Dermis microvascular lymphatic vessel endothelial cell (primary cell): ENCODE results near the gene IL12RB1. TPM values are rescaled to one million over a fixed set of nuclear protein-coding genes. Genes with fewer than 3 reads are reported as not detected.
"Not testable (repeated sequence)": the region's sequence is repeated elsewhere in the genome, so short reads cannot be mapped to it uniquely, and the experiment has no call there.

Experiments used
- DNase-seq, 2 donors: peaks; one replicate each; pipeline versions ENCODE4 v3.0.0 to v3.0.0-alpha.2; 2010; ENCODE audit warnings: low read depth in 2 of 2
- total RNA-seq: library from RNA; depleted of rRNA; stranded (reverse); fragments of >200 nt; gene quantifications from 2 replicates; pipeline ENCODE4 v1.2.1, GENCODE V29; 2014

Gene IL12RB1
- total RNA-seq, 1 donor from 2014 or later: 0.13 TPM

- peak; percentile 10 to 42 for DNase-seq
Observed at GRCh38 chr19:18090545-18091216, 3.9 kb upstream of the IL12RB1 start.

DNA sequence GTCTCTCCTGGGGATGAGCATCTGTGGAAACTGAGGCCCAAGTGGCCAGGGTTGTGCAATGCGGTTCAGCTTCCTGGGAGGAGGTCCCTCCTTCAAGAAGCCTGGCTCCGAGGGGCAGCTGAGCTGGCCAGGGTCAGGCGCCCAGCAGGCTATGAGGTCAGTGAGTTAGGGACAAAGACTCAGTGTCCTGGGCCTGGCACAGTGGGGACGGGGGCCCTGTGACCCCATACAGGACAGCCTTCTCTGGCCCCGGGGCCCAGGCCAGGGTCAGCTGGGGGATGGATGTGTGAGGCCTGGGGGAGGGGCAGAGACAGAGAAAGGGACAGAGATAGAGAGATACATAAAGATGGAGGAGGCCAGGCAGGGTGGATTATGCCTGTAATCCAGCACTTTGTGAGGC is 3.0 kb upstream of the IL12RB1 start:
- DNase-seq: no peak

- DNase-seq: not testable (repeated sequence)
Observed at GRCh38 chr19:18089096-18089541, 2.4 kb upstream of the IL12RB1 start.

- DNase-seq: no peak
Observed at GRCh38 chr19:18085702-18086457, 854 bp downstream of the IL12RB1 start.

DNA sequence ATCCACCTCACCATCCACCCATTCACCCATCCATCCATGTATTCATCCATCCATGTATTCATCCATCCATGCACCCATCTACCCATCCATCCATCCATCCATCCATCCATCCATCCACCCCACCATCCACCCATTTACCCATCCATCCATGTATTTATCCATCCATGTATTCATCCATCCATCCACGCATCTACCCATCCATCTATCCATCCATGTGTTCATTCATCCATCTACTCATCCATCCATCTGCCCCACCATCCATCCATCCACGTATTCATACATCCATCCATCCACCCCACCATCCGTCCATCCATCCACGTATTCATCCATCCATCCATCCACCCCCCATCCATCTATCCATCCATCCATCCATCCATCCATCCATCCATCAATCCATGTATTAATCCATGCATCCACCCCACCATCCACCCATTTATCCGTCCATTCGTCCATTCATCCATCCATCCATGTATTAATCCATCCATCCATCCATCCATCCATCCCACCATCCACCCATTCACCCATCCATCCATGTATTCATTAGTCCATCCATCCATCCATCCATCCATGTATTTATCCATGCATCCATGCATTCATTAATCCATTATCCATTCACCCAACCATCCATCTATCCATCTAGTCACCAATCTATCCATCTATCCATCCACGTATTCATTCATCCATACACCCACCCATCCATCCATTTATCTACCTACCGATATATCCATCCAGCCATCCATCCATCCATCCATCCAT is 2.6 kb downstream of the IL12RB1 start:
- DNase-seq: no peak

DNA sequence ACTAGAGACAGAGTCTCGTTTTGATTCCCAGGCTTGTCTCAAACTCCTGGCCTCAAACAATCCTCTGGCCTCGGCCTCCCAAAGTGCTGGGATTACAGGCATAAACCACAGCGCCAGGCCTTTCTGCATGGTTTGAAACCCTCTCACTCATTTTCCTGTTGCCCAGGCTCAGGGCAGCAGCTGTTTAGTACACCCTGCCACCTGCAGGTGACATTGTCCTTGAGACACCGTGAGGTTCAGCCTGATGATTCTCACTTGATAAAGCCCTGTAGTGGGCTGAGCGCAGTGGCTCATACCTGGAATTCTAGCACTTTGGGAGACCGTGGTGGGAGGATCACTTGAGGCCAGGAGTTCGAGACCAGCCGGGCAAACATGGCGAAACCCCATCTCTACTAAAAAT is 12.5 kb downstream of the IL12RB1 start:
- no peak for DNase-seq

DNA sequence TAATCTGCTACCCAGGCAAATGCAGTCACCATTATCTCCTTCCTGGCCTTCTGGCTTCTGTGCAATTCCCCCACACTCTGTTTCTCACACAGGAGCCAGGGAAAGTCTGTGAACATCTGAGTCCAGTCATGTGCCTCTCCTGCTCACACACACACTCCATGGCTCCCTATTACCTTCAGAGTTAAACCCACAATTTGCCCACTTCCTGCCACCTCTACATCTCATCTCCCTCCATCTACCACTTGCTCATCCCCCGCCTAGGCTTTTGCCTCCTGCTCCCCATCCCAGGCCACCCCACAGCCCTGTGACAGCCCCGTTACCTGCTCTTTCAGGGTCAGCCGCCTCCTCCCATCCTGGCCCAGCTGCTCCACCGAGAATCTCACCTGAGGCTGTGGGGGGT is 13.5 kb downstream of the IL12RB1 start:
- no peak for DNase-seq

- DNase-seq: no peak
Observed at GRCh38 chr19:18072335-18072734, 14.4 kb downstream of the IL12RB1 start.

DNA sequence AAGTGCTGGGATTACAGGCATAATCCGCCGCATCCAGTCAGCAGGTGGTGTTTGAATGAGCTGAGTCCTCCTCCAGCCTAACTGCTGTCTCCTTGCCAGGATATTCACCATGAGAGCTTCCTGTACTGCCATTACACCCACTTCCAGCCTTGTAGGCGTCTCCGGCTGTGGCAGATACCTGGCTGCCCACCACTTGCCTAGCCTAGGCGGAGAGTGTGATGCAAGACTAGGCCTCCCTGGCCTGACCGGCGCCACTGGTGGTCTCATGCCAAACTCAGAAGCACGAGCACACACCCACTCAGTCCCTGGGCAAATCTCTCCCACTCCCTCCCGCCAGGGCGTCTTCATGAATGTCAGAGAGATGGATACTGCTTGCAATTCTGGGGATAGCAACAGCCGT is 16.6 kb downstream of the IL12RB1 start:
- DNase-seq: no peak

DNA sequence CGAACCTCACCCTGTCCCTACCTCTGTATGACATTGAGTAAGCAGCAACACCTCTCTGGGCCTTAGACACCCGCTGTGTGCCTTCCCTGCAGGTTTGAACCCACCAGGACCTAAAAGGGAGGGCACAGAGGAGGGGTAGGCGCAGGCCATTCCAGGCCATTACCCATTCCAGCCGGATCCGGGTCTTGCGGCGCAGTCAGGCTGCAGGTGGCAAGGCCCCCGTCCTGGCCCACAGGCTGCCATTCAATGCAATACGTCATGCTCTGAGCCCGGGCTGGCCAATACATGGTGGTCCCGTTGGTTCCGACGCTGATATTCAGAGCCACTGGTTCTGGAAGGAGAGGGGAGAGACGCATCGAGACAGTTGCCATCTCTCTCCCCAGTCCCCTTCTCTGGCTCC is 17.4 kb downstream of the IL12RB1 start:
- DNase-seq: no peak

GRCh38 chr19:18068395-18068794 is 18.3 kb downstream of the IL12RB1 start:
- no peak for DNase-seq

DNA sequence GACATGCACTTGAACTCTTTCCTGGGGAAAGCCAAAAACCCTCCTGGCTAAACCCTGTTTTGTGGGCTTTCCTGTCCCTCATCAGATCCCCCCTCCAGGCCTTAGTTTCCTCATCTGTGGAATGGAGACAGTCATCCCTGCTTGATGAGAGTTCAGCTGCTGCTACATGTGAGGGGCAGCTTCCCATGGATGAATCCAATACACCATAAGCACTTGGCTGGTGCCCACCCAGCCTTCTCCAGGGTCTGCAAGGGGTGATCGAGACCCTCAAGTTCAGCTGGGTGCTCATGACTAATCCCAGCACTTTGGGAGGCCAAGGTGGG is 21.6 kb downstream of the IL12RB1 start:
- DNase-seq: no peak

DNA sequence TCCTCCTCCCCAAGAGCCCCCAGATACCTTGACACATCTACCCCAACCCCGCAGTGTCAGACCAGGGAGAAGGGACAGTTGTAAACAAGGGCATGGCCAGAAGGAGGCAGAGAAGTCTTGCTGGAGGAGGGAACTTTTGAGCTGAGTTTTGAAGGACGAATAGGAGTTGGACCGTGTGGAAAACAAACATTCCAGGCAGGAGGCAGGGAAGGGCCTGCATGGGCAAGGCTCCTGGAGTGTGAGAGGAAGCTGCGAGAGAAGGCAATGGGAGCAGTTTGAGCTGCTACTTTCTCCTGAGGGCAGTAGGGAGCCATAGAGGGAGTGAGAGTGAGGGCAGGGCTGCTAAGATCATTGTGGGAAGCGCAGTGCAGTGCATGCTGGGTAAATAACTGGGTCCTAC is 23.3 kb downstream of the IL12RB1 start:
- DNase-seq: no peak

DNA sequence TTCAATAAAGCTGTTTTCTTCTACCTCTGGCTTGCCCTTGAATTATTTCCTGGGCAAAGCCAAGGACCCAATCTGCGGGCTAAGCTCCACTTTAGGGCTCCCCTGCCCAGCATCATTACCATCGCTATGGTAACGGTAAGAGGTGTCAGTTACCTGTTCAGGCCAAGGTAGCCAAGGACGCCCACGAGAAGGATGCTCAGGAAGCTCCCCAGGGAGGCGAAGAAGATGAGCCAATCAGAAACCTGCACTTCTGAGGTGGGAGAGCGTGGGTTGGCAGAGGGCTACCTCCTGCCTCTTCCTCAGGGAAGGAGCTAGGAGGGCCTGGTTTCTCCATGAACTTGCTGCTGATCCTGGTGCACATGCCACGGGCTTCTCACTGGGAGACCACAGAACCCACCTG is 24.7 kb downstream of the IL12RB1 start:
- no peak for DNase-seq

- no peak for DNase-seq
Observed at GRCh38 chr19:18060472-18060871, 26.3 kb downstream of the IL12RB1 start.

- DNase-seq: no peak
Observed at GRCh38 chr19:18059902-18060301, 26.8 kb downstream of the IL12RB1 start.

DNA sequence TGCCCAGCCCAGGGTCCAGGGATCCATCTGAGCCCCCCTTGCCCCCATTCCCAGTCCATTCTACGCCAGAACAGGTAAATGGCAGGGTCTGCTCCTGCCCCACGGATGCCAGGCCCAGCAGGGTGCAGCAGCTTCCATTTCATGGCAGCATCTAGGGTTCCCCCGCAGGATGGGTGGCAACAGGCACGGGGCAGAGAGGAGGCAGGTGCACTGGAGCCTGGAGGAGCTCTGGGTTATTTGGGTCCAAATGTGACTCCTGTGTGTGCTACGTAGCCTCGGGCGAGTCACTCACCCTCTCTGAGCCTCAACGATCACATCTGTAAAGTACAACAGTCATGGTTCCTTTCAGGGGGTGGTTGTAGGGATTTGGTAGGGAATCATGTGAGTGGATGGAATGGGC is 27.4 kb downstream of the IL12RB1 start:
- no peak for DNase-seq

DNA sequence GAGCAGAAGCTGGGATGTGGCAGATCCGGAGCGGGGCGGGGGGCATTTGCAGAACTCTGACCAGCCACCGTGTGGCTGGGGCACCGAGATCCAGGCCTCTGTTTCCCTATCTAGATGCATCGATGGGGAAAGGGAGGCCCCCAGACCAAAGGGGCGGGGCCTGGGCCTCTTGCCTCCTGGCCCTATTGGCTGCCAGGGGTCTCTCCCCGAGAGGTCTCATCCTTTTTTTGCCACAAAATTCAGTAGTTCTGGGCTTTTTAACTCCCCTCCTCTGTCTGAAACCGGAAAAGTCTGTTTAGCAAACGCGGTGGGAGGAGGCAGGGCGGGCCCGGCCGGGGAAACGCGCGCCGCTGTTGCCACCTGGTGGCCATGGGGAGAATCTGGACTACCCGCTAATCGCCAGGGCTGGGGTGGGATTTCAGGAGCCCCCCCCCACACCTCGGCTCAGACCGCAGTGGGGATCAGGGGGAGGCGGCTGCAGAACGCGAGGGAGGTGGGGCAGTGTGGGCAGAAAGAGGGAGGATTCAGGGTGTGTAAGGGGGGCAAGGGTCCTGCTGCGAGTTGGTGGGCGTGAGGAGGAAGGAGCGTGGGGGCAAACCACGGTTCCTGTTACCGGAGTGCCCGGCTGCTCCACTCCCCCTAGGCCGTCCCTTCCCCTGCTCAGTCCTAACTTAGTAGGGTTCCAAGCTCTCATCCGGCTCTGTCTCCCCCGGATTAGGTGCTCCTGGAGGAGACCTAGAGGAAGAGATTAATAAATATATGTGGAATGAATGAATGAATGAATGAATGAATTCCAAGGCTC is 28.3 kb downstream of the IL12RB1 start:
- peak; percentile 51 to 75 for DNase-seq

DNA sequence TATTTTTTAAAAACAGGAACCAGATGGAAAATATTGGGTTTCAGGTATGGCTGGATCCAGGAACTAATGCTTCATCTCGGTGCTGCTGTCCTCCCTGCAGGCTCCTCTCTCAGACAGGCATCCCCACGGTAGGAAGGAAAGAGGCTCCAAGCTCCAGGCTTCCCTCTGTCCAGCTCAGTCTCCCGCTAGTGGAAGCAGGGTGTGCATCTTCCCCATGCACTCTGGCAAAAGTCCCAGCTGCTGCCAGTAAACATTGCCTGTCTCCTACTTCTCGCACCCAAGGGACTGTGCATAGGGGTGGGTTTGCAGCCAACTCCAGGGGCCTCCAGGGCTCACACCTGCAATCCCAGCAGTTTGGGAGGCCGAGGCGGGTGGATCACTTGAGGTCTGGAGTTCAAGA is 29.2 kb downstream of the IL12RB1 start:
- peak in 1 of 2 donors; percentile 32 for DNase-seq

DNA sequence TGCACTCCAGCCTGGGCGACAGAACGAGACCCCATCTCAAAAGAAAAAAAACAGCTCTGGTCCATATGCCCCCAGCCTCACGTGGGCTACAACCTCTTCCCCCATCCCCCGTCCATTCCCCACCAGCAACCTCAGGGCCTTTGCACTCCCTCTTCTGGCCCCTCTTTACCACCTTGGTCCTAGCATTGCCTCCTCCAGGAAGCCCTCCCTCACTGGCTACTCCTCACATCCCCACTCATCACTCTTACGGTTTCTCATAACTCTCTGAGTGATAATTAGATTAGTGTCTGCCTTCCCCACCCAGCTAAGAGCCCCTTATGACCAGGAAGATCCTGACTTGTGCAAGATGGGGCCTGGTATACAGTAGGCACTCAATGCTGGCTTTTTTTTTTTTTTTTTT is 30.8 kb downstream of the IL12RB1 start:
- DNase-seq: no peak

GRCh38 chr19:18053576-18054219 is 33.0 kb downstream of the IL12RB1 start:
- DNase-seq: peak; percentile 45 to 56
